Activated CD8-positive, alpha-beta memory T cell treated with anti-CD3 and anti-CD28 coated beads, Interleukin-2, amount 10 ng/mL, durations not matched to agents 7 days and 5 days (primary cell): ENCODE results near the gene SPHK2. TPM values are rescaled to one million over a fixed set of nuclear protein-coding genes. Genes with fewer than 3 reads are reported as not detected.
"Not testable (repeated sequence)": the region's sequence is repeated elsewhere in the genome, so short reads cannot be mapped to it uniquely, and the experiment has no call there.

ENCODE experiments used
- ATAC-seq: fragments of 150-1000 bp; cut with Tn5 transposase; one replicate; pipeline ENCODE4 v1.10.0; 2021; ENCODE audit warnings: moderate library complexity
- CTCF ChIA-PET: fragments of 350-600 bp; sonication (Branson Sonifier 250); formaldehyde crosslinking; loops from one replicate; lab custom pipeline; 2021; ENCODE audit warnings: antibody characterized with exemption; lab: Charles Lee
- DNase-seq: peaks from one replicate; pipeline ENCODE4 v3.0.0-alpha.2; 2020
- H3K27ac Mint-ChIP-seq: one replicate; pipeline ENCODE4 v1.8.0; 2021; ENCODE audit warnings: mild to moderate bottlenecking, mixed read lengths
- H3K27me3 Mint-ChIP-seq: one replicate; pipeline ENCODE4 v1.8.0; 2021; ENCODE audit warnings: mixed read lengths
- H3K36me3 Mint-ChIP-seq: one replicate; pipeline ENCODE4 v1.8.0; 2021; ENCODE audit warnings: mild to moderate bottlenecking, mixed read lengths
- H3K4me1 Mint-ChIP-seq: one replicate; pipeline ENCODE4 v1.8.0; 2021; ENCODE audit warnings: mixed read lengths
- H3K4me3 Mint-ChIP-seq: one replicate; pipeline ENCODE4 v1.8.0; 2021; ENCODE audit warnings: mild to moderate bottlenecking, moderate library complexity, mixed read lengths
- H3K9me3 Mint-ChIP-seq: one replicate; pipeline ENCODE4 v1.8.0; 2022; ENCODE audit warnings: low read depth, mixed read lengths
- total RNA-seq, 2 experiments: library from RNA; stranded (reverse); gene quantifications; one replicate each; pipeline ENCODE4 v1.2.3, GENCODE V29; 2021

The SPHK2 gene
- total RNA-seq, 2 experiments from 2014 or later: 37.3 to 43.4 TPM

DNA sequence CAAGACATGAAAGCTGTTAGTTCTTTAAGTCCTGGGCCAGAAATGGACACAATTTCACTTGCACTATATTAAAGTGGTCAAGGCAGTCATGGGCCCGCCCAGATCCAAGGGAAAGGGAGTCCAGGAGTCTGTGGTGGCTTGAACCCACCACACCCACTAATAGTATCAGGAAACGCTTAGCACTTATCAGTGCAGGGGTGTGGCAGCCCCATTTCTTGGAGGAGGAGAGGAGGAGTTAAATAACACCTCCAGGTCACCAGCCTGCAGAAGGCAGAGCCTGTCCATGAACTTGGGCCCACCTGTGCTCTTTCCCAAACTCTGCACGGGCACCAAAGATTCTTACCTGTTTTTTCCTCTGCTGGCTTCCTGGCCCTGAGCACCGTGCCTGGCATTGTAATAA lies 58.9 kb downstream of the SPHK2 start:
- ATAC-seq: no peak
- Mint-ChIP-seq H3K36me3 (no peaks in the 10 kb centered on the region), H3K9me3 (no peaks in the 10 kb centered on the region)

DNA sequence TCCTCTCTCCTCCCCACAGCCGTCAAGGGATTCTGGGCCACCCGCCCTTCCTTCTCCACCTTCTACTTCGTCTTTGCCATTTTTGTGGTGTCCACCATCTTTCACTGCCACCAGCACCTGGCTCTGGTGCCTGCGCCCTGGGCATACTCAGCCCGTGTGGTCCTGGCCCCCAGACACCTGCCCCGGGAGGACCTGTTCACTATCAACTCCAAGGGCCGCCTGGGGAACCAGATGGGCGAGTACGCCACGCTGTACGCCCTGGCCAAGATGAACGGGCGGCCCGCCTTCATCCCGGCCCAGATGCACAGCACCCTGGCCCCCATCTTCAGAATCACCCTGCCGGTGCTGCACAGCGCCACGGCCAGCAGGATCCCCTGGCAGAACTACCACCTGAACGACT lies 60.7 kb downstream of the SPHK2 start:
- CTCF ChIA-PET, H3K9me3 Mint-ChIP-seq, ATAC-seq, H3K27ac Mint-ChIP-seq, H3K4me3 Mint-ChIP-seq, H3K36me3 Mint-ChIP-seq, DNase-seq, H3K27me3 Mint-ChIP-seq: not testable (repeated sequence)
- H3K4me1 Mint-ChIP-seq: peaks cover 12% of the 10 kb centered on the region

More for the DNA sequence above, 58.9 kb downstream of the SPHK2 start:
- CTCF ChIA-PET: no interaction called here
- peaks cover 3% of the 10 kb centered on the region for H3K27me3 Mint-ChIP-seq
- H3K4me3 Mint-ChIP-seq: no peak overlapping the region
- H3K27ac Mint-ChIP-seq: no peak overlapping the region
- H3K4me1 Mint-ChIP-seq: peaks cover 13% of the 10 kb centered on the region
- no peak for DNase-seq

Other genes with a start within 250 kb of the SPHK2 start
- 10 to 100 TPM; 64.8 to 72.2 TPM for gene KDELR1, start 228.0 kb upstream of the SPHK2 start, total RNA-seq
- gene GRIN2D, start 225.8 kb upstream of the SPHK2 start, total RNA-seq: under 1 TPM; 0.09 to 0.18 TPM
- 10 to 100 TPM; 37.9 to 58.7 TPM for gene GRWD1, start 173.5 kb upstream of the SPHK2 start, total RNA-seq
- gene KCNJ14, start 163.9 kb upstream of the SPHK2 start, total RNA-seq: 1 to 10 TPM in 1 of 2 experiments, under 1 TPM in 1; 0.85 to 1.5 TPM
- 10 to 100 TPM; 42.5 to 47.8 TPM for gene CYTH2, start 150.1 kb upstream of the SPHK2 start, total RNA-seq
- 1 to 10 TPM; 3.5 to 5.3 TPM for gene LMTK3, start 107.7 kb upstream of the SPHK2 start, total RNA-seq
- not detected for gene SULT2B1, start 67.3 kb upstream of the SPHK2 start, total RNA-seq
- gene SPACA4, start 12.8 kb upstream of the SPHK2 start, total RNA-seq: not detected
- gene FAM83E, start 4.4 kb upstream of the SPHK2 start, total RNA-seq: 1 to 10 TPM; 2.8 to 4.1 TPM
- 1,000 to 10,000 TPM; 1,413 to 1,465 TPM for gene RPL18, start 328 bp upstream of the SPHK2 start, total RNA-seq
- 10 to 100 TPM; 11.3 to 18.0 TPM for gene DBP, start 17.9 kb downstream of the SPHK2 start, total RNA-seq
- 1 to 10 TPM; 6.0 to 7.2 TPM for gene CA11, start 26.7 kb downstream of the SPHK2 start, total RNA-seq
- under 1 TPM; 0.64 to 0.87 TPM for gene NTN5, start 53.5 kb downstream of the SPHK2 start, total RNA-seq
- gene FUT2, start 76.5 kb downstream of the SPHK2 start, total RNA-seq: not detected
- 1 to 10 TPM; 1.0 to 1.1 TPM for gene MAMSTR, start 100.2 kb downstream of the SPHK2 start, total RNA-seq
- gene RASIP1, start 121.1 kb downstream of the SPHK2 start, total RNA-seq: not detected
- gene IZUMO1, start 127.4 kb downstream of the SPHK2 start, total RNA-seq: not detected
- under 1 TPM; 0.06 to 0.09 TPM for gene FUT1, start 133.1 kb downstream of the SPHK2 start, total RNA-seq
- gene FGF21, start 136.0 kb downstream of the SPHK2 start, total RNA-seq: not detected
- gene BCAT2, start 191.5 kb downstream of the SPHK2 start, total RNA-seq: 10 to 100 TPM; 46.7 to 54.6 TPM
- gene HSD17B14, start 217.0 kb downstream of the SPHK2 start, total RNA-seq: under 1 TPM; 0.38 to 0.59 TPM
- gene PLEKHA4, start 249.1 kb downstream of the SPHK2 start, total RNA-seq: 1 to 10 TPM; 2.2 to 5.6 TPM